Measurements from ENCODE around the gene THBS4. TPM values are rescaled to one million over a fixed set of nuclear protein-coding genes. Genes with fewer than 3 reads are reported as not detected.

The THBS4 gene
- total and polyA plus RNA-seq, 2 donors from 2014 or later = 1.4 to 1.8 TPM

DNA sequence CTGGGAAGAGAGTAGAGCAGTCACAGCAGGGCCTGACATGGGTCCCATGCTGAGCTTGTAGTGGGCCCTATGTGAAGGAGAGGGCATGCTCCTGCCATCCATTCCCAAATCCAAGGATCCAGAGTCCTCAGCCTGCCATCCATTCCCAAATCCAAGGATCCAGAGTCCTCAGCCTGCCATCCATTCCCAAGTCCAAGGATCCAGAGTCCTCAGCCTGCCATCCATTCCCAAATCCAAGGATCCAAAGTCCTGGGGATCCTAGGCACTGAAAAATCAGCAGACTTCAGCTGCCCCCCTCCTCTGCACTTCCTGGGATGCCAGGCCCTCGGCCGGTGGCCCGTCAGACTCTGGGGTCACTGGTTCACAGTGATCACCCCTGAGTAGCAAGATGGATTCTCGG, 33.6 kb downstream of the THBS4 start:
- H3K36me3 ChIP-seq (ENCODE audit: control insufficient read depth in 2 of 3, insufficient read depth in 3 of 3, low read length in 3 of 3) = peaks cover 0 to 3% (median 0%) of the 10 kb centered on the region in 3 donors
- FAIRE-seq (no peak), DNase-seq (no peak)
- no peaks in the 10 kb centered on the region for H3K9me3 ChIP-seq (ENCODE audit: control insufficient read depth in 2 of 3, insufficient read depth in 1 of 3, low read length in 3 of 3)
- intact Hi-C loops (cut with DNase I) = no loop called here
- H3K27me3 ChIP-seq (ENCODE audit: control insufficient read depth, insufficient read depth, low read length) = no peaks in the 10 kb centered on the region
- H3K27ac ChIP-seq (ENCODE audit: low read depth in 2 of 2, low read length in 2 of 2) = no peak overlapping the region
- TF ChIP-seq, protein P1, sequence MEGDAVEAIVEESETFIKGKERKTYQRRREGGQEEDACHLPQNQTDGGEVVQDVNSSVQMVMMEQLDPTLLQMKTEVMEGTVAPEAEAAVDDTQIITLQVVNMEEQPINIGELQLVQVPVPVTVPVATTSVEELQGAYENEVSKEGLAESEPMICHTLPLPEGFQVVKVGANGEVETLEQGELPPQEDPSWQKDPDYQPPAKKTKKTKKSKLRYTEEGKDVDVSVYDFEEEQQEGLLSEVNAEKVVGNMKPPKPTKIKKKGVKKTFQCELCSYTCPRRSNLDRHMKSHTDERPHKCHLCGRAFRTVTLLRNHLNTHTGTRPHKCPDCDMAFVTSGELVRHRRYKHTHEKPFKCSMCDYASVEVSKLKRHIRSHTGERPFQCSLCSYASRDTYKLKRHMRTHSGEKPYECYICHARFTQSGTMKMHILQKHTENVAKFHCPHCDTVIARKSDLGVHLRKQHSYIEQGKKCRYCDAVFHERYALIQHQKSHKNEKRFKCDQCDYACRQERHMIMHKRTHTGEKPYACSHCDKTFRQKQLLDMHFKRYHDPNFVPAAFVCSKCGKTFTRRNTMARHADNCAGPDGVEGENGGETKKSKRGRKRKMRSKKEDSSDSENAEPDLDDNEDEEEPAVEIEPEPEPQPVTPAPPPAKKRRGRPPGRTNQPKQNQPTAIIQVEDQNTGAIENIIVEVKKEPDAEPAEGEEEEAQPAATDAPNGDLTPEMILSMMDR (IDR thresholded peaks at IDR 0.05; ENCODE audit: borderline replicate concordance, extremely low read depth, insufficient read depth) = no peak
- H3K4me1 ChIP-seq (ENCODE audit: control insufficient read depth in 2 of 3, insufficient read depth in 2 of 3, low read depth in 1 of 3, low read length in 3 of 3) = no peaks in the 10 kb centered on the region
- no peak overlapping the region for H3K4me3 ChIP-seq (ENCODE audit: low read length in 3 of 3)
- no peak overlapping the region for H3K9ac ChIP-seq (ENCODE audit: low read length in 3 of 3)

DNA sequence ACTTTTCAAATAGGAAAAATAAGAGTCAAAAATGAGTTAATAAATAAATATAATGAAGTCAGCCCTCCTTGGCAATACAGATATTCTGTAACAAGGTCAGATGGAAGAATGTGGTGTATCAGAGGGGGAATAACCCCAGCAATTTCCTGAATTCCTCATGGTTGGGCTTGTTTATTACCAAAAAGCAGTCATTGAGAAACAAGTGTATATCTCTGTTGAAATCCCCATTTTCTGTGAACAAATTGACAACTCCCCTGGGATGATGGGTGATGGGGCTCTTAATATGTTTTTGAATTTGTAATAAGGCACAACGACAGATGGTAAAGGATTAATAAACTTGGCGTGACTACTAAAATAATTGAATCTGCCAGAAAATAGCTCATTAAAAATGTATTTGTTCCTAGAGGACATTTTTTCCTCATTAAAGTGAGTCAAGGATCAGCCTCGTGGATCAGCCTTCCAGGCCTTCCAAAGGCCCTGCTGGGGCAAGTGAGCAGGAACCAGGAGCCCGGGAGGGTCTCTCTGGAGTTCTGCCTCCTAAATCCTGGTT, 34.2 kb downstream of the THBS4 start:
- peaks cover 0 to 3% (median 0%) of the 10 kb centered on the region in 3 donors for H3K36me3 ChIP-seq (ENCODE audit: control insufficient read depth in 2 of 3, insufficient read depth in 3 of 3, low read length in 3 of 3)
- TF ChIP-seq, protein P1 (IDR thresholded peaks at IDR 0.05; ENCODE audit: borderline replicate concordance, extremely low read depth, insufficient read depth) = no peak
- no peaks in the 10 kb centered on the region for H3K27me3 ChIP-seq (ENCODE audit: control insufficient read depth, insufficient read depth, low read length)
- no peaks in the 10 kb centered on the region for H3K4me1 ChIP-seq (ENCODE audit: control insufficient read depth in 2 of 3, insufficient read depth in 2 of 3, low read depth in 1 of 3, low read length in 3 of 3)
- FAIRE-seq = no peak
- H3K9ac ChIP-seq (ENCODE audit: low read length in 3 of 3) = no peak overlapping the region
- H3K9me3 ChIP-seq (ENCODE audit: control insufficient read depth in 2 of 3, insufficient read depth in 1 of 3, low read length in 3 of 3) = no peaks in the 10 kb centered on the region
- H3K27ac ChIP-seq (ENCODE audit: low read depth in 2 of 2, low read length in 2 of 2) = no peak overlapping the region
- intact Hi-C loops (cut with DNase I) = no loop called here
- H3K4me3 ChIP-seq (ENCODE audit: low read length in 3 of 3) = no peak overlapping the region
- DNase-seq = no peak

DNA sequence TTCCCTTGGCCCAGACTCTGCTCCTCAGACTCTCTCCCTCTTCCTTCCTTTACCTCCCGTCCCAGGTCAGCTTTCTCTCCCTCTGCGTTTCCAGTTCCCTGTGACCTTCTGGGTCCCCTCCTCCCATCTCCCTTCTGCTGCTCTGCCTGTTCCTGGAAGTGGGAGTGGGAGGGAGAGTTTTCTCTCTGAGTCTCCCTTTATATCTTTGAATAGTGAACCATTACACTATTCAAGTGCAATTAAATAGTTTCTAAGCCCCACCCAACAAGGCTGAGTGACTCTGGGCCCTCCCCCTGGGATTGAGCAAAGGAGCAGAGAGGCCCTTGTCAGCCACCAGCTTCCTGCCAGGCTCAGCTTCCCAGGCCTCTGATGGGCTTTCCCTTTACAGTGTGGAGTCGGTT, 34.8 kb downstream of the THBS4 start:
- H3K27ac ChIP-seq (ENCODE audit: low read depth in 2 of 2, low read length in 2 of 2) = no peak overlapping the region

More for the DNA sequence above, 34.8 kb downstream of the THBS4 start:
- no peaks in the 10 kb centered on the region for H3K4me1 ChIP-seq (ENCODE audit: control insufficient read depth in 2 of 3, insufficient read depth in 2 of 3, low read depth in 1 of 3, low read length in 3 of 3)
- FAIRE-seq = no peak
- no peak overlapping the region for H3K9ac ChIP-seq (ENCODE audit: low read length in 3 of 3)
- peak in 3 of 5 donors; percentile 21 to 60 (median 44) for DNase-seq
- intact Hi-C loops (cut with DNase I) = no loop called here
- H3K36me3 ChIP-seq (ENCODE audit: control insufficient read depth in 2 of 3, insufficient read depth in 3 of 3, low read length in 3 of 3) = peaks cover 0 to 3% (median 0%) of the 10 kb centered on the region in 3 donors
- H3K27me3 ChIP-seq (ENCODE audit: control insufficient read depth, insufficient read depth, low read length) = no peaks in the 10 kb centered on the region
- no peak overlapping the region for H3K4me3 ChIP-seq (ENCODE audit: low read length in 3 of 3)
- H3K9me3 ChIP-seq (ENCODE audit: control insufficient read depth in 2 of 3, insufficient read depth in 1 of 3, low read length in 3 of 3) = no peaks in the 10 kb centered on the region
- TF ChIP-seq, protein P1 (IDR thresholded peaks at IDR 0.05; ENCODE audit: borderline replicate concordance, extremely low read depth, insufficient read depth) = no peak
